H9 (cell line): ENCODE data around the gene RFX4. TPM values are rescaled to one million over a fixed set of nuclear protein-coding genes. Genes with fewer than 3 reads are reported as not detected.

Experiments
- DNase-seq: peaks from one replicate; pipeline ENCODE4 v3.0.0-alpha.2; 2017
- H2AFZ ChIP-seq: one replicate; pipeline ENCODE4 v1.6.1; 2013; ENCODE audit warnings: mild to moderate bottlenecking, low read length, control low read depth, moderate library complexity
- H2AK5ac ChIP-seq: 2 replicates; pipeline ENCODE4 v1.6.1; 2013; ENCODE audit warnings: low read length, control low read depth, mixed read lengths; ENCODE audit not compliant: insufficient read length
- H2BK120ac ChIP-seq: one replicate; pipeline ENCODE4 v1.6.1; 2013; ENCODE audit warnings: low read depth, mild to moderate bottlenecking, low read length, control low read depth, inconsistent platforms; ENCODE audit not compliant: poor library complexity, severe bottlenecking
- H2BK12ac ChIP-seq: 2 replicates; pipeline ENCODE4 v1.6.1; 2013; ENCODE audit warnings: low read length, control low read depth, mixed read lengths, low read depth; ENCODE audit not compliant: insufficient read length
- H2BK15ac ChIP-seq: 2 replicates; pipeline ENCODE4 v1.6.1; 2013; ENCODE audit warnings: low read depth, low read length, control low read depth
- H2BK20ac ChIP-seq: one replicate; pipeline ENCODE4 v1.6.1; 2013; ENCODE audit warnings: low read depth, mild to moderate bottlenecking, low read length, control low read depth, inconsistent platforms; ENCODE audit not compliant: poor library complexity, severe bottlenecking
- H2BK5ac ChIP-seq: 2 replicates; pipeline ENCODE4 v1.6.1; 2013; ENCODE audit warnings: low read length, control low read depth, mixed read lengths; ENCODE audit not compliant: insufficient read length
- H3K14ac ChIP-seq: 2 replicates; pipeline ENCODE4 v1.6.1; 2013; ENCODE audit warnings: low read length, control low read depth; ENCODE audit not compliant: insufficient read depth
- H3K18ac ChIP-seq: 2 replicates; pipeline ENCODE4 v1.6.1; 2013; ENCODE audit warnings: low read depth, mild to moderate bottlenecking, mixed read lengths, low read length, control low read depth; ENCODE audit not compliant: insufficient read length
- H3K23ac ChIP-seq: 2 replicates; pipeline ENCODE4 v1.6.1; 2013; ENCODE audit warnings: low read length, control low read depth, mixed read lengths, low read depth; ENCODE audit not compliant: insufficient read length
- H3K23me2 ChIP-seq: 2 replicates; pipeline ENCODE4 v1.6.1; 2013; ENCODE audit warnings: low read depth, mild to moderate bottlenecking, mixed read lengths, low read length, control low read depth; ENCODE audit not compliant: insufficient read length, poor library complexity, severe bottlenecking
- H3K27ac ChIP-seq: 2 replicates; pipeline ENCODE4 v1.5.1; 2013; ENCODE audit warnings: low read length, control low read depth, mixed read lengths, low read depth; ENCODE audit not compliant: insufficient read length
- H3K27me3 ChIP-seq: 2 replicates; pipeline ENCODE4 v1.6.1; 2013; ENCODE audit warnings: low read length, control low read depth, inconsistent platforms; ENCODE audit not compliant: insufficient read depth
- H3K4ac ChIP-seq: 2 replicates; pipeline ENCODE4 v1.6.1; 2013; ENCODE audit warnings: low read depth, mild to moderate bottlenecking, control low read depth, inconsistent platforms, low read length, moderate library complexity
- H3K4me1 ChIP-seq: 2 replicates; pipeline ENCODE4 v1.6.1; 2013; ENCODE audit warnings: low read length, control low read depth, inconsistent platforms; ENCODE audit not compliant: insufficient read depth
- H3K4me2 ChIP-seq: 2 replicates; pipeline ENCODE4 v1.6.1; 2013; ENCODE audit warnings: low read length, control low read depth, mixed read lengths; ENCODE audit not compliant: insufficient read length, insufficient read depth
- H3K56ac ChIP-seq: 2 replicates; pipeline ENCODE4 v1.6.1; 2013; ENCODE audit warnings: low read depth, mild to moderate bottlenecking, mixed read lengths, low read length, control low read depth; ENCODE audit not compliant: insufficient read length
- H3K79me1 ChIP-seq: 2 replicates; pipeline ENCODE4 v1.6.1; 2013; ENCODE audit warnings: low read depth, mild to moderate bottlenecking, moderate library complexity, low read length, control low read depth, inconsistent platforms; ENCODE audit not compliant: insufficient read depth, poor library complexity, severe bottlenecking
- H3K79me2 ChIP-seq: 2 replicates; pipeline ENCODE4 v1.6.1; 2013; ENCODE audit warnings: low read length, control low read depth, inconsistent platforms; ENCODE audit not compliant: insufficient read depth
- H3K9ac ChIP-seq: 2 replicates; pipeline ENCODE4 v1.6.1; 2013; ENCODE audit warnings: low read length, control low read depth, mixed read lengths; ENCODE audit not compliant: insufficient read length; ENCODE audit errors: extremely low read depth
- H3K9me3 ChIP-seq: one replicate; pipeline ENCODE4 v1.6.1; 2013; ENCODE audit warnings: low read depth, low read length, inconsistent platforms; ENCODE audit not compliant: control insufficient read depth
- H3T11ph ChIP-seq: one replicate; pipeline ENCODE4 v1.6.1; 2013; ENCODE audit warnings: mild to moderate bottlenecking, low read length, control low read depth, inconsistent platforms
- H4K20me1 ChIP-seq: one replicate; pipeline ENCODE4 v1.6.1; 2013; ENCODE audit not compliant: control insufficient read depth, insufficient read length, insufficient read depth
- H4K5ac ChIP-seq: 2 replicates; pipeline ENCODE4 v1.6.1; 2013; ENCODE audit warnings: low read depth, mild to moderate bottlenecking, mixed read lengths, low read length, control low read depth; ENCODE audit not compliant: insufficient read length
- H4K8ac ChIP-seq: replicated peaks from 2 replicates; pipeline ENCODE4 v1.6.1; 2013; ENCODE audit warnings: low read length, control low read depth, mixed read lengths, low read depth; ENCODE audit not compliant: insufficient read length
- H4K91ac ChIP-seq: 2 replicates; pipeline ENCODE4 v1.6.1; 2013; ENCODE audit warnings: low read depth, mild to moderate bottlenecking, moderate library complexity, mixed read lengths, low read length, control low read depth; ENCODE audit not compliant: insufficient read length
- H3K27ac Mint-ChIP-seq, 3 experiments: 2 replicates in 2 of 3; 3 replicates in 1 of 3; pipeline ENCODE4 v1.8.0; 2020 to 2021; ENCODE audit warnings: mixed read lengths in 3 of 3, mild to moderate bottlenecking in 1 of 3, moderate library complexity in 1 of 3
- H3K27me3 Mint-ChIP-seq: 2 replicates; pipeline ENCODE4 v1.8.0; 2021; ENCODE audit warnings: low read depth, mild to moderate bottlenecking, moderate library complexity, mixed read lengths
- H3K36me3 Mint-ChIP-seq, 3 experiments: 2 replicates in 2 of 3; 3 replicates in 1 of 3; pipeline ENCODE4 v1.8.0; 2020 to 2021; ENCODE audit warnings: low read depth in 3 of 3, mixed read lengths in 3 of 3; ENCODE audit not compliant: insufficient read depth in 1 of 3
- H3K4me1 Mint-ChIP-seq, 2 experiments: 2 replicates each; pipeline ENCODE4 v1.8.0; 2020; ENCODE audit warnings: mixed read lengths in 2 of 2
- H3K4me3 Mint-ChIP-seq, 2 experiments: 2 replicates in 1 of 2; 3 replicates in 1 of 2; pipeline ENCODE4 v1.8.0; 2020 to 2021; ENCODE audit warnings: mild to moderate bottlenecking in 2 of 2, mixed read lengths in 2 of 2, moderate library complexity in 1 of 2
- H3K9me3 Mint-ChIP-seq, 2 experiments: 2 replicates in 1 of 2; 3 replicates in 1 of 2; pipeline ENCODE4 v1.8.0; 2020; ENCODE audit warnings: mild to moderate bottlenecking in 2 of 2, mixed read lengths in 2 of 2, moderate library complexity in 1 of 2
- CTCF ChIP-seq: fragments of 200-600 bp; sonication (generic); conservative IDR thresholded peaks from 3 replicates; pipeline ENCODE4 v1.8.0; 2021; ENCODE audit warnings: antibody characterized with exemption, mild to moderate bottlenecking
- WGBS: extraction: QIAGEN DNeasy Blood & Tissue Kit; methylation state at CpG from one replicate; pipeline ENCODE4 v1.1.7; 2013; ENCODE audit warnings: missing lambda C conversion rate, low lambda C conversion rate, mixed read lengths; ENCODE audit not compliant: insufficient read length; ENCODE audit errors: extremely low coverage; 5-methylcytosine and 5-hydroxymethylcytosine counted together
- total RNA-seq: library from RNA; stranded (reverse); gene quantifications from 2 replicates; pipeline ENCODE4 v1.2.1, GENCODE V29; 2021

RFX4 gene
- total RNA-seq, 1 experiment from 2014 or later: 0.57 TPM

GRCh38 chr12:106652510-106653015 is 69.8 kb downstream of the RFX4 start:
- Histone ChIP-seq H4K20me1 (no peaks in the 10 kb centered on the region), H3K9ac (no peak overlapping the region), H3K79me1 (no peaks in the 10 kb centered on the region), H3K9me3 (no peaks in the 10 kb centered on the region), H3K27ac (no peak overlapping the region), H4K91ac (no peak overlapping the region), H3K23me2 (no peaks in the 10 kb centered on the region), H2BK15ac (no peak overlapping the region), H3K18ac (no peak overlapping the region), H3K56ac (no peak overlapping the region), H2BK120ac (no peak overlapping the region), H4K8ac (no peak overlapping the region), H2BK5ac (no peak overlapping the region), H2AK5ac (no peak overlapping the region), H3K27me3 (no peaks in the 10 kb centered on the region), H3K4me1 (no peaks in the 10 kb centered on the region), H3K23ac (no peak overlapping the region), H2AFZ (no peak overlapping the region), H2BK12ac (no peak overlapping the region), H3K79me2 (no peaks in the 10 kb centered on the region), H3K4ac (no peak overlapping the region), H4K5ac (no peak overlapping the region), H3K14ac (no peak overlapping the region), H2BK20ac (no peak overlapping the region), H3T11ph (no peak overlapping the region), H3K4me2 (no peak overlapping the region)
- Mint-ChIP-seq H3K4me1 (no peaks in the 10 kb centered on the region), H3K4me3 (no peak overlapping the region), H3K27me3 (peaks cover 13% of the 10 kb centered on the region), H3K9me3 (no peaks in the 10 kb centered on the region; a peak in 1 of 5 replicates), H3K27ac (no peak overlapping the region), H3K36me3 (no peaks in the 10 kb centered on the region)
- no CpG with 5 or more reads among the region's 7 CpGs for WGBS
- DNase-seq: no peak
- no peak for TF ChIP-seq CTCF
